PC-3 (cell line): ENCODE results near the gene TNRC18. TPM values are rescaled to one million over a fixed set of nuclear protein-coding genes. Genes with fewer than 3 reads are reported as not detected.

ENCODE experiments used
- ATAC-seq: fragments of 200-7000 bp; cut with Tn5 transposase; 2 replicates; pipeline ENCODE4 v1.9.1; 2020; ENCODE audit warnings: mild to moderate bottlenecking, moderate library complexity
- BruUV-seq: library from RNA; stranded (reverse); fragments of 400-500 nt; replicated peaks from 2 replicates; lab custom pipeline; 2021; lab: Mats Ljungman, UMichigan
- CTCF ChIA-PET: fragments of 300-600 bp; sonication (Branson Sonifier 250); formaldehyde crosslinking; loops from one replicate; lab custom pipeline; 2022; ENCODE audit warnings: antibody characterized with exemption; lab: Charles Lee
- POLR2A ChIA-PET: fragments of 300-600 bp; sonication (Branson Sonifier 250); formaldehyde crosslinking; loops from one replicate; lab custom pipeline; 2022; ENCODE audit warnings: antibody characterized with exemption; ENCODE audit not compliant: unreplicated experiment; lab: Charles Lee
- DNase-seq: peaks from one replicate; pipeline ENCODE4 v3.0.0-alpha.2; 2015
- H2AFZ ChIP-seq: fragments of 300-600 bp; sonication (generic); 2 replicates; pipeline ENCODE4 v1.6.0; 2016; ENCODE audit warnings: antibody characterized with exemption, low read length
- H3F3A ChIP-seq: fragments of 300-600 bp; sonication (generic); one replicate; pipeline ENCODE4 v1.6.0; 2017; ENCODE audit warnings: antibody characterized with exemption, low read length, control low read depth, mild to moderate bottlenecking; ENCODE audit not compliant: unreplicated experiment
- H3K27ac ChIP-seq: fragments of 300-600 bp; sonication (generic); 2 replicates; pipeline ENCODE4 v1.5.1; 2016; ENCODE audit warnings: mild to moderate bottlenecking, low read length
- H3K27me3 ChIP-seq: fragments of 300-600 bp; sonication (generic); 2 replicates; pipeline ENCODE4 v1.6.1; 2016; ENCODE audit warnings: low read length, mixed read lengths
- H3K36me3 ChIP-seq: fragments of 300-600 bp; sonication (generic); 2 replicates; pipeline ENCODE4 v1.6.1; 2016; ENCODE audit warnings: low read depth, mixed run types, low read length, mixed read lengths
- H3K4me1 ChIP-seq: fragments of 300-600 bp; sonication (generic); 2 replicates; pipeline ENCODE4 v1.5.1; 2016; ENCODE audit warnings: low read length; ENCODE audit not compliant: insufficient read depth
- H3K4me2 ChIP-seq: fragments of 300-600 bp; sonication (generic); 2 replicates; pipeline ENCODE4 v1.6.0; 2016; ENCODE audit warnings: low read length
- H3K4me3 ChIP-seq: fragments of 300-600 bp; sonication (generic); 2 replicates; pipeline ENCODE4 v1.5.1; 2016; ENCODE audit warnings: mild to moderate bottlenecking, low read length, mixed read lengths
- H3K79me2 ChIP-seq: fragments of 300-600 bp; sonication (generic); 2 replicates; pipeline ENCODE4 v1.6.1; 2017; ENCODE audit warnings: low read length, mixed read lengths
- H3K9ac ChIP-seq: fragments of 300-600 bp; sonication (generic); 2 replicates; pipeline ENCODE4 v1.6.0; 2016; ENCODE audit warnings: mild to moderate bottlenecking, low read length
- H3K9me2 ChIP-seq: fragments of 300-600 bp; sonication (generic); replicated peaks from 2 replicates; pipeline ENCODE4 v1.6.1; 2016; ENCODE audit warnings: mixed run types, low read length, mixed read lengths
- H3K9me3 ChIP-seq: fragments of 300-600 bp; sonication (generic); 2 replicates; pipeline ENCODE4 v1.6.1; 2016; ENCODE audit warnings: low read length, mixed read lengths
- H4K20me1 ChIP-seq: fragments of 300-600 bp; sonication (generic); 2 replicates; pipeline ENCODE4 v1.6.1; 2016; ENCODE audit warnings: low read length, mixed read lengths
- EZH2 ChIP-seq: fragments of 300-600 bp; sonication (generic); IDR thresholded peaks from one replicate; pipeline ENCODE4 v1.6.1; 2017; ENCODE audit warnings: antibody characterized with exemption, mild to moderate bottlenecking, low read length; ENCODE audit not compliant: unreplicated experiment
- EZH2phosphoT487 ChIP-seq: fragments of 300-600 bp; sonication (generic); IDR thresholded peaks from 2 replicates; pipeline ENCODE4 v1.6.1; 2018; ENCODE audit warnings: mild to moderate bottlenecking, antibody characterized with exemption, low read length, borderline replicate concordance
- intact Hi-C: fragments of 100-400 bp; cut with micrococcal nuclease; formaldehyde crosslinking; loops from 2 replicates; pipeline ENCODE4 v1.9.0; 2023
- total RNA-seq: library from RNA; depleted of rRNA; stranded (reverse); fragments of >200 nt; gene quantifications from 2 replicates; pipeline ENCODE4 v1.2.3, GENCODE V29; 2014
- TF ChIP-seq, protein P1 (sequence below): fragments of 300-600 bp; sonication (generic); conservative IDR thresholded peaks from 2 replicates; pipeline ENCODE4 v1.5.1; 2017; ENCODE audit warnings: antibody characterized with exemption, low read depth, mild to moderate bottlenecking, low read length

The TNRC18 gene
- total RNA-seq, 1 experiment from 2014 or later = 26.8 TPM

DNA sequence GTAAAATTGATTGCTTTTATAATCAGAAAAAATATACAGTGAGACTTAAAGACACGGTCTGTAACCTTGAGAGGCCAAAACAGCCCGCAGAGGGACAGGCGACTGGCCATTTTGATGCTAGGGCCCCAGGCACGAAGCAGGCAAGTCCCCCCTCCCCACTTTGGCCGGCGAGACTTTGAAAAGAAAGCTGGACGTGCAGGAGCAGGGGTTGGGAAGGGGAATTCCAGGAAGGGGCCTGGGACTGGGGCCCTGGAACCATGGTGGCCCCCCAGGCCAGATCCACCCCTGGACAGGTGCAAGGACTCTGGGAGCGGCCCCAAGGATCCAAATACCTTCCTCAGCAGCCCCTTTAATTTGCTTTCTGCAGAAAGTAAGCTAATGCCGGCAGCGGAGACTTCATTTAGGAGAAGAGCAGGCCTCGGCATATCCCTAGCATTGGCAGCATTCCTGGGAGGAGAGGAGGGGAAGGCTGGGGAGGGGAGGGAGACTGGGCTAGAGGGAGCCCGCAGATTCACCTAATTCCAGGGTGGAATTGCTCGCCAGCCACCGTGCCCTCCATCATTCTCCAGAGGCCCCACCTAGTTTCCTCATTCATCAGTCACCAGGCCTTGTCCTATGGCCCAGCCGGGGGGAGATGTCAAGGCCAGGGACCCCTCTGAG lies 24.9 kb upstream of the TNRC18 start:
- Histone ChIP-seq H3K9ac (no peak overlapping the region), H3K27ac (no peak overlapping the region), H3K4me1 (no peaks in the 10 kb centered on the region), H3K9me2 (no peaks in the 10 kb centered on the region), H3K4me3 (no peak overlapping the region), H3F3A (no peaks in the 10 kb centered on the region), H3K4me2 (no peak overlapping the region), H4K20me1 (no peaks in the 10 kb centered on the region), H3K27me3 (no peaks in the 10 kb centered on the region), H3K9me3 (no peaks in the 10 kb centered on the region), H3K36me3 (no peaks in the 10 kb centered on the region), H2AFZ (no peak overlapping the region), H3K79me2 (no peaks in the 10 kb centered on the region)
- ChIA-PET POLR2A (no interaction called here), CTCF (no interaction called here)
- TF ChIP-seq EZH2 (no peak), EZH2phosphoT487 (no peak)
- TF ChIP-seq, protein P1, sequence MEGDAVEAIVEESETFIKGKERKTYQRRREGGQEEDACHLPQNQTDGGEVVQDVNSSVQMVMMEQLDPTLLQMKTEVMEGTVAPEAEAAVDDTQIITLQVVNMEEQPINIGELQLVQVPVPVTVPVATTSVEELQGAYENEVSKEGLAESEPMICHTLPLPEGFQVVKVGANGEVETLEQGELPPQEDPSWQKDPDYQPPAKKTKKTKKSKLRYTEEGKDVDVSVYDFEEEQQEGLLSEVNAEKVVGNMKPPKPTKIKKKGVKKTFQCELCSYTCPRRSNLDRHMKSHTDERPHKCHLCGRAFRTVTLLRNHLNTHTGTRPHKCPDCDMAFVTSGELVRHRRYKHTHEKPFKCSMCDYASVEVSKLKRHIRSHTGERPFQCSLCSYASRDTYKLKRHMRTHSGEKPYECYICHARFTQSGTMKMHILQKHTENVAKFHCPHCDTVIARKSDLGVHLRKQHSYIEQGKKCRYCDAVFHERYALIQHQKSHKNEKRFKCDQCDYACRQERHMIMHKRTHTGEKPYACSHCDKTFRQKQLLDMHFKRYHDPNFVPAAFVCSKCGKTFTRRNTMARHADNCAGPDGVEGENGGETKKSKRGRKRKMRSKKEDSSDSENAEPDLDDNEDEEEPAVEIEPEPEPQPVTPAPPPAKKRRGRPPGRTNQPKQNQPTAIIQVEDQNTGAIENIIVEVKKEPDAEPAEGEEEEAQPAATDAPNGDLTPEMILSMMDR = no peak
- BruUV-seq = no TSS peak
- intact Hi-C loops = no loop called here
- no peak for ATAC-seq
- DNase-seq = no peak

DNA sequence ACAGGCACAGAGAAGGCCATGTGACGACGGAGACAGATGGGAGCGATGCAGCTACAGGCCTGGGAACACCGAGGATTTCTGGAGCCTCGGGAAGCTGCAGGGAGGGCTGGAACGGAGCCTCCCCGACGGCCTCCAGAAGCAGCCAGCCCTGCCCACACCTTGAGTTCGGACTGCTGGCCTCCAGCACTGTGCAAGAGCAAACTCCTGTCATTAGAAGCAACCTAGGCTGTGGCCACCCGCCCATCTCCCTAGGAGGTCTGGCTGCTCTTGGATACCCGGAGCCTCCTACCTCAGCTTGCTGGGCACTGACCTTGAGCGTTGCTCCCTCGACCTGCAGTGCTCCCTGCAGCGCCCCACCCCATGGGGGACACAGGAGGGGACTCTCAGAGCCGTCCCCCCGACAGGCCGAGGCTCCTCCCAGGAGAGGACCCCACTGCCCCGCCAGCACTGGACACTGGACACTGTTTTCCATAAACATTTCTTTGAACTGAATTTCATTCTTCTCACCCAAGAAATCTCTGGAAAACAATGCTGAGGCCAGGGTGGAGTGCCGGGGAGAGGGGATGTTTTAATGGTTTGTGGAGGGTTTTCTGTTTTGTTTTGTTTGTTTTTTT lies 22.5 kb upstream of the TNRC18 start:
- Histone ChIP-seq H3K27me3 (no peaks in the 10 kb centered on the region), H3F3A (no peaks in the 10 kb centered on the region), H3K9me3 (no peaks in the 10 kb centered on the region), H3K4me3 (no peak overlapping the region), H4K20me1 (no peaks in the 10 kb centered on the region), H3K9ac (no peak overlapping the region), H3K79me2 (no peaks in the 10 kb centered on the region), H3K4me2 (no peak overlapping the region), H3K36me3 (no peaks in the 10 kb centered on the region), H2AFZ (no peak overlapping the region), H3K4me1 (no peaks in the 10 kb centered on the region), H3K9me2 (no peaks in the 10 kb centered on the region), H3K27ac (no peak overlapping the region)
- CTCF ChIA-PET = no interaction called here
- DNase-seq (no peak), ATAC-seq (no peak)
- TF ChIP-seq EZH2 = no peak
- no peak for TF ChIP-seq EZH2phosphoT487
- TF ChIP-seq, protein P1 = no peak
- intact Hi-C loops = no loop called here
- no TSS peak for BruUV-seq
- POLR2A ChIA-PET = no interaction called here

DNA sequence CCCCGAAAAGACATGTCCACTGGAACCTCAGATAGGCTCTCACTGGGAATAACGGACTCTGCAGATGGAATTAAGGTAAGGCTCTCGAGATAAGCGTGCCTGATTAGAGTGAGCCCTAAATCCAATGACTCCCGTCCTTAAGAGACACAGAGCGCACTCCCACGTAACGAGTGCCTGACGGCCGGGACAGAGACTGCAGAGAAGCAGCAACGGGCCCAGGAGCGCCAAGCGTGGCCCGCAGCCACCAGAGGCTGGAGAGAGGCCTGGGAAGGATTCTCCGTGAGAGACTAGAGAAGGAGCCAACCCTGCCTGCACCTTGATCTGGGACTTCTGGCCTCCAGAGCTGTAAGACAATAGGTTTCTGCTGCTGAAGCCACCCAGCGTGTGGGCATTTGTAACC lies 20.0 kb upstream of the TNRC18 start:
- TF ChIP-seq, protein P1 = no peak
- no peak for TF ChIP-seq EZH2phosphoT487
- TF ChIP-seq EZH2 = no peak
- ChIA-PET POLR2A (no interaction called here), CTCF (no interaction called here)
- no TSS peak for BruUV-seq
- H3K9me2 ChIP-seq = no peaks in the 10 kb centered on the region
- no peaks in the 10 kb centered on the region for H4K20me1 ChIP-seq
- H3K4me3 ChIP-seq = no peak overlapping the region
- no peak overlapping the region for H3K4me2 ChIP-seq
- no peaks in the 10 kb centered on the region for H3K27me3 ChIP-seq
- H3K9ac ChIP-seq = no peak overlapping the region
- no peak for DNase-seq
- no peaks in the 10 kb centered on the region for H3K79me2 ChIP-seq
- H3K9me3 ChIP-seq = no peaks in the 10 kb centered on the region
- no peaks in the 10 kb centered on the region for H3F3A ChIP-seq
- ATAC-seq = no peak
- no peak overlapping the region for H2AFZ ChIP-seq
- H3K4me1 ChIP-seq = no peaks in the 10 kb centered on the region
- H3K27ac ChIP-seq = no peak overlapping the region
- no peaks in the 10 kb centered on the region for H3K36me3 ChIP-seq
- intact Hi-C loops = no loop called here
